GM11168 (cell line): ENCODE results near the gene CD58.

Experiments
- in situ Hi-C: fragments of 300-500 bp; cut with MboI; formaldehyde crosslinking; loops from one replicate; pipeline ENCODE4 v1.12.0; 2022; ENCODE audit warnings: low sequenced_read_pairs; ENCODE audit not compliant: unreplicated experiment

The CD58 gene

DNA sequence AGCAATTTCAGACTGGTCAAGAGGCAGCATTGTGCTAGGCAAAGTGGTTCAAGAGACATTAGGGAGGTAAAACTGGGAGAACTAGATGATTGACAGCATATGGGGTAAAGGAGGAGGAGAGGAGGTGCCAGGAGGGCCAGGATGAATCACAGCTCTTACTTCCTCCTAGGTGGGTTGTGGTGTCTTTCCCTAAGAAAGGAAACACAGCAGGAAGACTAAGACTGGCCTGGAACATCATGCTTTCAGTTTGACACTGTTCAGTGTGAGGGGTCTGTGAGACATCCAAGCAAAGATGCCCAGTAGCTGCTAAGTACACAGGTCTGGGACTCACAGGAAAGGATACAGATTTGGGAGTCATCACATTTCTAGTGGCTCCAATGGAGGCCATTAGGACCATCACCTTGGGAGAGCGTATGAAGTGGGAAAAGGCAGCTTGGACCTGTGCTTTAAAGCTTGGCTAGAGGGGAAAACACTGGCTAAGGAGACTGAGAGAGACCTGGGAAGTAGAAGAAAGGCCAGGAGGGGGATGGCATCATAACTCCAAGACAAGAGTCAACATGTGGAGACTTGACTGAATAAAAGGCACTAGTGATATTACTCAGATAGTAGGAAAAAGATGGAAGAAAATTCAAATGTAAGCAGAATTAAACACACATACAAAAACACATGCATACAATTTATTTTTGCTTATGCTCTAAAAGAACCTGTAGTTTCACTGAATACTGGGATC lies 17.3 kb downstream of the CD58 start:
- in situ Hi-C loops, result no loop called here

DNA sequence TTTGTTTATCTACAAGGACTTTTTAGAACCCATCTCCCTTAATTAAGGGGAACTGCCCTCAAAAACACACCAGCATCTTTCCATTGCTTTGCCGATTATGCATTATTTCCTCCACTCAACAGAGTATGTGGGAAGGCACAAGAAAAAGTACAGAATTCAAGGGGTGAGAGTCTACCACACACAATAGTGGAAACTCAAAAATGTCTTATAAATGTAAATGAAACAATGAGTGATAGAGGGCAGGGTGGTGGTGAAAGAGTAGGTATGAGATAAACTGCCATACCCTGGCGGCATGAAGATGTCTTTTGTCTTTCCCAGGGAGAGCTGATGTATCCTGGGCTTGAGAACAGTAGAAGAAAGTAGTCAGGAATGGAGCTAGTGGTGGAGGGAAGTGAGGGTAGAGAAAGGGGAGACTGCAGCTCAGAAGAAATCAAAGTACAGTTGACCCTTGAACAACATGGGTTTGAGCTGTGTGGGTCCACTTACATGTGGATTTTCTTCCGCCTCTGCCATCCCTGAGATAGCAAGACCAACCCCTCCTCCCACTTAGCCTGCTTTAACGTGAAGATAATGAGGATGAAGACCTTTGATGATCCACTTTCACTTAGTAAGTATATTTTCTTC lies 24.4 kb downstream of the CD58 start:
- in situ Hi-C loops, result no loop called here

DNA sequence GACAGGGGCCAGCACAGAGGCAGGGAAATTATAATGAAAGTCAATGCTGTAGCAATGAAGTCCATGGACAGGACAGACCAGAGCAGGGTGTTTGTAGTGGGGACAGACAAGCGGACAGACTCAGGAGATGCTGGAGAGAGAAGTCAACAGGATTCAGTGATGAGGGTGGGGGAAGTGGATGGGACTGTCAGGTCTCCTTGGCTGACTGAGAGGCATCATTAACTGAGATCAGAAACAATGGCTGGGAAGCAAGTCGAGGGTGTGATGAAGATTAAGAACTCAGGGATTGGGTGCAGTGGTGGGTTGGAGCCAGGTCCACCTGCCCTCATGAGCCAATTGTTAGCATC lies 25.5 kb downstream of the CD58 start:
- in situ Hi-C loops, result no loop called here

DNA sequence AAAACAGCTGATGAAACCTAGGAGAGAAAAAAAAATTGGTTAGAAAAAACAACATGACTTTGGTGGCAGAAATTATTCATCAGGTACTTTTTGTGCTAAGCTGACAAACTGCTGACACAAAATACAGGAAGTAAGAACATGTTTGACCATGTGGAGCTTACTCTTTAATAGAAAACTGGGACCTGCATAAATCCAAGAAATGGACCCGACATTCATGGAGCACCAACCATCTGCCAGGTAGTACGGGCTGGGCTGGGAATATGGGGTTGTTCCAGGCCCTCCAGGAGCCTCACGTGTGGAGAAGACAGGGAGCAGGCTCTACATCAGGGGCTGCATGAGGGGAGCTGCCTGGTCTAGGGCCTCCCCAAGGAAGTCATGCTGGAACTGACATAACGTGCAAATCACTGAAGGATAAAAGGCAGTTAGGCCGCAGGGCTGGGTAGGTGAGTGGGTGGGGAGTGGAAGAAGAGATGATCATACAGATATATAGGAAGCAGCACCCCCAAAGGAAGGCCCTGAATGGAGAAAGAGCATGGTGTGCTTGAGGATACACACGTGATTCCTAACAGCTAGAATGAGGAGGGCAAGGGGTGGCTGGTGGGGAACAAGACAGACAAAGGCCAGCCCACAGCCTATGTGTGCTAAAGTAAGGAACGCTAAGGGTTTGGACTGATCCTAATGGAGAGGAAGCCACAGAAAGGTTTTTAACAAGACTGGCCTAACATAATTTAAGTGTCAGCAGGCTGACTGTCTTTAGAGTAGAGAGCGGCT lies 26.1 kb downstream of the CD58 start:
- in situ Hi-C loops, result no loop called here

DNA sequence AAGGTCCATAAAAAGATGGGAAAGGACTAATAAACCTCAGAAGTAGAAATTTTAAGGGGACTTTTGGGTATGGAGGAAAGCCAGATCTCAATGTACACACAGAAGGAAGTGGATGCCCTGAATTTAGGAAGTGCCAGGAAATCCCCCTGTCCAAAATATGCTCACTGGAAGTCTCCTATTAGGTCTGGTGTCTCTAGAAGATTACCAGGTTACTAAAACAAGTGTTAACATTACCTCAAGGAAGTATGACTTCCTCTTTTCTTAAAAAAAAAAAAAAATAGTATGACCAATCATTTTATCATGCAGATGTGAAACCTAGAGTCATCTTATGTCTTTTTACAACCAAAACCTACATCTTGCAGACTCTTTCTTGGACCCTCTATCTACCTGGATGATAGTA lies 30.7 kb downstream of the CD58 start:
- in situ Hi-C loops, result no loop called here

DNA sequence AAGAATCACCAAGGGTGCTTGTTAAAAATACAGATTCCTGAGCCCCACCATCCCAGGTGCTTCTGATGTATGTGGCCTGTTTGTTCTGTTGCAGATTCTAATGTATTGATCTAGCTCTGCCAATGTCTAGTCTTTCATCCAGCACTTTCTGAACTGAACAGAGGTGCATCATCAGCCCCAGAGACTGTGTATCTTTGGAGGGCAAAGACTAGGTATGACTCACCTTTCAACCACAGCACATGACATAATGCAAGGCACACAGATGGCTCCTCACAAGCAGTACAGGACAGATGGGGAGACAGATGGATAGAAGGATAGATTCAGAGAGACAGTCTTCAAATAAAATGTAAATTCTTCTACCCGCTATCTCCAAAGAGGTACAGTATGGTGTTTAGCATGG lies 32.3 kb downstream of the CD58 start:
- in situ Hi-C loops, result no loop called here

DNA sequence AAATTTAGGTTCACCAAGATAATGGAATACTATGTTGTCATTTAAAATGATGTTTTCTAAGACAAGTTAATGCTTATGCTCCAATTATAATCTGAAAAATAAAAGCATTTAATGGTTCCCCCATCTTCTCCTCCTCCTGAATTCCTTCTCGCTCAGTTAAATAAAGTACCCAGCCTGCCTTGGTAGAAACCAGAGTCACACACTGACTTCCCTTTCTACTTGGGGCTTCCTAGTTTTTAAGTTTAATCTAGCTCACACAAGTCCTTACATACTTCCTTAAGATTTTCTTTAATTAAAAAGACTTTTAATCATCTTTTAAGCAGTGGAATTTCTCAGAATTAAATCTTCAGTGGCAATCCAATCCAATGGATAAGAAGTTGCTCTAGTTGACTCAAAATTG lies 32.9 kb downstream of the CD58 start:
- in situ Hi-C loops, result no loop called here

DNA sequence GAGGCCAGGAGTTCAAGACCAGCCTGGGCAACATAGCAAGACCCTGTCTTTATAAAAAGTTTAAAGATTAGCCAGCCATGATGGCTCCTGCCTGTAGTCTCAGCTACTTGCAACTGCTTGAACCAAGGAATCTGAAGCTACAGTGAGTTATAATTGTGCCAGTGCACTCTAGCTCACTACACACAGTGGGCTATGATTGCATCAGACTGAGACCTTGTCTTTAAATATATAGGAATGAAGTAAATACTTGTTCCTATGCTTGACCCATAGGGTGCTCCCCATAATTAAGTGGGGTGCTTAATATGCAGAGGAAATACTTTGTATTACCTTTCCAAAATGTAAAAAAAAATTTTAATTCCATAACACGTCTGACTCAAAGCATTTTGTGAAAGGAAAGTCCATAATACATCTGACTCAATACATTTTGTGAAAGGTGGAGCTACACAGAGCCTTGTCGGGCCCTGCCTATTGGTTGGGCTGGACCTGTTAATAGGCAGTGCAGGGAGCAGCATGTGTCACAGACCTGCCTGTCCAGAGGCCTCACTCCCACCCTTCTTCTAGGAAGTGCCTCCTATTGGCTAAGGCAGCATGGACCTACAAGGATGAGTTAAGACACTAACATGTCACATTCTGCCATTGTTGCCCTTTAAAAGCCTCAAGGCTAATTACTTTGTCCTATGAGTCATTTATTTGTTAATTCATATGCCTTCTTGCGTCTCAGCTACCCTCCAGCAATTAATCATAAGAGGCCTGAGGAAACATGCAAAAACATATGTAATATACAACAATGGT lies 33.6 kb downstream of the CD58 start:
- in situ Hi-C loops, result no loop called here

DNA sequence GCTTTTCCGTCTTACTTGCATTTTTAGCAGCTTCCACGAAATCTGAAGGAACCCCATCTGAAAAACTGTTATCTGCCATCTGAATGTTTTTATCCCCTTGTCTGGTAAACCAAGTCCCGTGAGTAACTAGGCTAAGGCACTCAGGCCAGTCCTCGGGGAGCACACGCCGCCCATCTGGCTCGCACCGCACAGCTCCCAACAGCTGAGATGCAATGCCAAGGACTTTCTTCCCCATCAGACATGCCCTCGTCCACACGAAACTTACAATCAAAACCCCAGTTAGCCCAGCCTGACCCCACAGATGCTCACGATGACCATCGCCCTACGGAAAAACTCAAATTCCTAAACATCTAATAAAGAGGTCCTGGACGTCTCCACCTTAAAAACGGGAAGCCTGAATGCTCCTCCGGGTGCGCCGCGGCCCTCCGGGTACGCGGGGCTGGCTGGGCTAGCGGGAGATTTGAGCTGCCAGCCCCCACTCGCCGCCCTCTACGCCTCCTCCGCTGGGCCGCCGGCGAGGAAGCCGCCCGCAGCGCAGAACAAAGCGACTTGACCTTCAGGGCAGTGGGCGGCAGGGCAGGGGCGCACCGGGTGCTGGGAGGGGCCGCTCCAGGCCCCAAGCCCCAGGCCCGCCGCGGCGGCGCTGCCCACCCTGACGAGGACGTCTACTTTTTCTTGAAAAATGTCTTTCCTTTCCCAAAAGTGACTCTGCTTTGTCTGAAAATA lies 36.6 kb downstream of the CD58 start:
- in situ Hi-C loops, result no loop called here

DNA sequence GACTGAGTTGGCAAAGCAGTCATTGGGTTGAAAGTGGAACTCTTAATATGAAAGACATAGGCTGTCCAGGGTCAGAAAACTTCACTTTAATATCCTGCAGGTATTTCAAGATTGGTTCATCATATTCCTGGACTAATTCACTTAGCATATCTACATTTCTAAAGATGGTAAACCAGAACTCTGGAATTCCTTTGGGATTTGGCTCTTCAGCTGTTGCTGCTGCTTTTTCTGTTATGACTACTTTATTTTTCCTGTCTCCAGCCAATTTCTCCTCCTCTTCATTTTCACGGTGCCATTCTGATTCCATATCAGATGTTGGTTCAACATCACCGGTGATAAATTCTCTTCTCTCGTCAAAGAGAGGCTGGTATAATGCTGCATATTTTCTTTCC lies 37.4 kb downstream of the CD58 start:
- in situ Hi-C loops, result no loop called here

DNA sequence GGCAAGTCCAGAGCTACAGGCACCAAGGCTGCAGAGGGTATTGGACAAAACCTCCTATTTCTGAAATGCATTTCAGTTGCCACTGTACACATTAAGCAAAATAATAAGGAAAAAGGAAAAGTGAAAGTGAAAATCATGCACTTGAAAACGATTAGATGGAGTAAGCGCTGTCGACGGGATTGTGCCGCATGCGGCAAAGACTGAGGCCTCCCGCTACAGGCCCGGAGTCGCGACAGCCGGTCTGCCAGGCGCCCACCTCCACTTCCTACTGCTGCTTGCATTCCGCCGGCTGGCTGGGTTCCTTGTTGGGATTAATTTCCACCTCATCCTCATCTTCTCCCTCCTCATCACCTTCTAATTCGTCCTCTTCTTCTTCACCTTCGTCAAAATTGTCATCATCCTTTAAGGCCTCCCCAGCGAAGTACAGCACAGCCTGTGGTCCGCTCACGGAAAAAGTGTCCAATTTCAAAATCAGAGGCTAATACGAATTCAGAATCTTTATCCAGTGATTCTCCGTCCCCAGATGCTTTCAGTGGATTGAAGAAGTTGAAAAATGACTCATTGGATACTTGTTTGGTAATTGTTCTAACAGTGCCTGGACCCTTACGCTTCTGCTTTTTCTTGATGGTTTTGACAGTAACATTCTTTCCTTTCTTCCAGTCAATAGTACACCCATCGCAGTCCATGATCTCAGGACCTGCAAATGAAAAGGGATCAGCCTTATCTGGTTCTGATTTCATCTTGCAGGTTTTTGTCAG lies 38.0 kb downstream of the CD58 start:
- in situ Hi-C loops, result no loop called here

DNA sequence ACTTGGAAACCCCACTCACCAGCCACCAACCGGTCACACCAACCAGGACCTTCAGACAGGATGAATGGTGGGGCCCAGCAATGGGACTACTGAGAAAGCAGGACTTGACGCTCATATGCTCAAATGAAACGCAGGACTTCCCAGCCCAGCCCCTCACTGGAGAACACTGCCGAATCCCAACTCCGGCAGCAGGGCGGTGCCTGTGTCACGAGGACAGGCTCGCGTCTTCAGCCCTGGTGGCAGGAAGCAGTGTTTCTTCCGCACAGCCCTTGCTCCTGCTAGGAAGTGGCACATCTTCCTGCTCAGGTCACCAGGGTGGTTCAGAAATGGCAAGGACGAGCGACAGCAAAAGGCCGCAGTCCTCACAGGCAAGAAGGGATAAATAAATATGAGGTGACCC lies 38.9 kb downstream of the CD58 start:
- in situ Hi-C loops, result no loop called here

DNA sequence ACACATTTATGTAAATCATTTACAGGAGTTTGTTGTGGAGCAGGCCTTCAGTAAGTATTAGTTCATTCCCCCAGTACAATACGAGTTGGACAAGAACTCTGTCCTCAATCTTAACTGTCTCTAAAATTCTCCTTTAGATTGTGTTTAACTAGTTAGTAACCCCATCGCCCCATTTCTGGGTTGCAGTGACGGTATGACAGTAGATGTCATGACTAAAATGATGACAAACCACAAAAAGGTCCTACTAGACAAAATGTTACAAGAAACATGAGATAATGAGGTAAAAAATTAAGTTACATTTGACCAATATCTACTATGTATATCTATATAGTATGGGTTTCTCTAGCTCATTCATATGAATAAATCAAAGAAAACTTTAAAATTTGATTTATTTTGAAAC lies 41.1 kb downstream of the CD58 start:
- in situ Hi-C loops, result no loop called here

DNA sequence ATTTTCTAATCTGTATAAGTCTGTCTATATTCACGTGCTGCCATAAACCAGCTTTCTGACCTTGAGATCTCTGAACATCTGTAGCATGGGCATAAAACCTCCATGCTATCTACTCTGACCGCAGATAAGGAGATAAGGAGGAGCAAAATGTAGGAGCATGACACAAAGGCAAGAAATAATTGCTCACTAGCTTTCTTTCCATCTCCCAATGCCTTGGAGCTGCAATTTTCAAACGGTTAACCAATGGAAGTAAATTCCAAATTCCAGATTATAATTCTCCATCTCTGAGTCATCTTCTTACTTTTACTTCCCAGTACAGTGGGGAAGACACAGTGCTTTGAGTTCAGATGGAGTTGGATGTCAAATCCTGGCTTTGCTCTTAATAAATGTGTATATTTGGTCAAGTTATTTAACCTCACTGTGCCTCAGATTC lies 41.6 kb downstream of the CD58 start:
- in situ Hi-C loops, result no loop called here

DNA sequence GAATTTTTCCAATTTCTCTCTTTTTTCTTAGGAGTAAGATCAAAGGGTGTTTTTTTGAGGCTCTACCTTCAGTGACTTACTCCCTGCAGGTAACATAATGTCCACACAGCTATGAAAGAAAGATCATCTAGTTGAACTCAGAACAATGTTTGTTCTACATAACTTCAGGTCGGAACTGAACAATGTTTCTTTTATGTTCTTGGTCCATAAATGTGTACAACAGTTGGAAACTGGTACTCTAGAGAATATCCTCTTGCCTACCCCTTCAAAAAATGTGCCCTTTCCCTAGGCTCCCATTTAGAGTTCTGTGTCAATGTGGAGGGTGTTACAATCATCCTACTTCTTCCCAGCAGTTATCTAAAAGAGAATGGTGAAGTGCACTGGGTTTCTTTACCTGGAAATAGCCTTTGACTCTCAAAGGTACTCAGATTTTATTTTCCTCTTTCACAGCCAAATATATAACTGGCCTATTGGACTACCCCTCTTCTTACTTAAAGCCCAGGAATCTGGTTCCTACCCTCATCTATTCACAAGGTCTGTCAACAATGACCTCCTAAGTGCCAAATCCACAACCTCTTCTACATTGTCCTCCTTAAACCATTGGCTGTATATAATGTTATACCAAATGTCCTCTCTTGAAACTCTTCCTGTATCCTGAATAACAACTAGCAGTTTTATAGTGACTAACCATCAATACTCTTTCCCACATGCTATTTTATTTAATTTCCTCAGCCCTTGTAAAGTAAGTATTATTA lies 42.3 kb downstream of the CD58 start:
- in situ Hi-C loops, result no loop called here

DNA sequence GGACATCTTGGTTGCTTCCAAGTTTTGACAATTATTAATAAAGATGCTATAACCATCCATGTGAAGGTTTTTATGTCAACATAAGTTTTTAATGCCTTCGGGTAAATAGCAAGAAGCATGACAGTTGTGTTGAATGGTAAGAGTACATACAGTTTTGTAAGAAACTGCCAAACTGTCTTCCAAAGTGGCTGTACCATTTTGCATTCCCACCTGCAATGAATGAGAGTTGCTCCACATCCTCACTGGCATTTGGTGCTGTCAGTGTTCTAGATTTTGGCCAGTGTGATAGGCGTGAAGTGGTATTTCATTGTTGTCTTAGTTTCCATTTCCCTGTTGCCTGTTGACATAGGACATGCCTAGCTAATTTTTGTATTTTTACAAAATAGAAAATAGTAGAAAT lies 45.4 kb downstream of the CD58 start:
- in situ Hi-C loops, result no loop called here

DNA sequence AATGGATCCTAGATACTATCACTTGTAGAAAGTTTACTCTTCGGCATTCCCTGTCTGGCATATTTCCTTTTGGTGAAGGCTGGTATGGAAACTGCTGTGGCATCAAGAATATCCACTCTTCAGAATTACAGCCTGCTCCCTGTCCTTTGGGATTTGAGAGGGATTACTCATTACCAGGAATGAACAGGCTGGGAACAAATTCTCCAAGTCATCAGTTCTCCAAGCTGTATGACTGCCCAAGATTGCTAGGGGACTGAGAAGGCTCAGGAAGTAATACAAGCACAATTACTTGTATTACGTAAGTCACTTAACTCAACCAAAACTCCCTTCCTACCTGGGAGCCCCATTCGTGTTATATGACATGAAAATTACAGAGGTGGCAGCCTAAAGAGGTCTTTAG lies 49.6 kb downstream of the CD58 start:
- in situ Hi-C loops, result no loop called here

DNA sequence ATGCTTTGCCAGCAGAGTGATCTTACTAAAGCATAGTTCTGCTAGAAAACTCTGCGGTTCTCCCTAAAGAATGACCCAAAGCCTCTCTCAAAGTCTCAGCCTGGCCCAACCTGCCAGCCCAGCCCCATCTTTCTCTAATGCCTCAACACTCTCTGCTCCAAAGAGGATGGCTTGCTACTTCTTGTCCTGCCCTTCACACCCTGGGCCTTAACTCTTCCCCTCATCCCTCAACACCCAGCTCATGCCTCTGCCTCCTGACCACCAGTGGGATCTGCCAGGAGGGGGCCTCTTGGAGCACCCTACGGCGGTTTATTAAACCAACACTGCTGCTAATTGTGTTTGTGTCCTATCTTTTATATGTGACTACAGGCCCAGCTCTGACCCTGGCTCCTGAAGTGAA lies 52.4 kb downstream of the CD58 start:
- in situ Hi-C loops, result no loop called here

DNA sequence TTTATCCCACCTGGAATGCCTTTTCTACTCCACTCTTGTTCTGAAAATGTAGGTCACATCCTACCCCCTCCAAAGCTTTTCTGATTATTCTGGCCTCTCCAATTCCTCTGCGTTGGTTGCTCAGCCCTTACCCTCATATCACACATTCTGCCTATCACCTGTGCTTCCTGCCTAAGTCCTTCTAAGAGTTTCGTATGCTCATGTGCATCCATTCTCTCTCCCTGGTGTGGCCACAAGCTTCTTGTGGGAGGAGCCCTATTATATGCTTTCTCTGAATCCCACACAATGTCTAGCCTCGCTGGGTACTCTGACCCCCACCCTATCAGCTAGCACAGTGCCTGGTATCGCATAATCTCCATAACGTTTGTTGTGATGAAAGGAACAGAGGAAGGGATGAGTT lies 54.2 kb downstream of the CD58 start:
- in situ Hi-C loops, result no loop called here
